CD14-positive monocyte (primary cell): Measurements from ENCODE around the gene SPECC1L. TPM values are rescaled to one million over a fixed set of nuclear protein-coding genes. Genes with fewer than 3 reads are reported as not detected.

ENCODE experiments used
- DNase-seq, 3 donors: peaks; one replicate each; pipeline ENCODE4 v3.0.0-alpha.2; 2011 to 2022
- H2AFZ ChIP-seq: 2 replicates; pipeline ENCODE4 v1.6.0; 2012; ENCODE audit warnings: mild to moderate bottlenecking, low read depth, low read length, inconsistent platforms; ENCODE audit not compliant: insufficient read depth, poor library complexity, severe bottlenecking
- H3K27ac ChIP-seq, 2 donors: 1 replicate in 1 of 2; 2 replicates in 1 of 2; pipeline ENCODE4 v1.5.1; 2012 to 2013; ENCODE audit warnings: low read length in 2 of 2, control low read depth in 1 of 2, inconsistent platforms in 1 of 2, low read depth in 1 of 2, mild to moderate bottlenecking in 1 of 2
- H3K27me3 ChIP-seq, 2 donors: one replicate each; pipeline versions ENCODE4 v1.6.0 to v1.6.1; 2011 to 2013; ENCODE audit warnings: low read length in 2 of 2; ENCODE audit not compliant: control insufficient read depth in 2 of 2, insufficient read depth in 2 of 2
- H3K36me3 ChIP-seq, 2 donors: replicated peaks in 1 of 2; 1 replicate in 1 of 2; 2 replicates in 1 of 2; pipeline versions ENCODE4 v1.5.1 to v1.6.1; 2012 to 2013; ENCODE audit warnings: low read length in 2 of 2, control low read depth in 1 of 2, inconsistent platforms in 1 of 2, mild to moderate bottlenecking in 1 of 2; ENCODE audit not compliant: insufficient read depth in 2 of 2, control insufficient read depth in 1 of 2
- H3K4me1 ChIP-seq, 2 donors: 1 replicate in 1 of 2; 2 replicates in 1 of 2; pipeline versions ENCODE4 v1.5.1 to v1.6.1; 2012 to 2013; ENCODE audit warnings: low read length in 2 of 2, control low read depth in 1 of 2, inconsistent platforms in 1 of 2, mild to moderate bottlenecking in 1 of 2, moderate library complexity in 1 of 2; ENCODE audit not compliant: insufficient read depth in 2 of 2, control insufficient read depth in 1 of 2
- H3K4me2 ChIP-seq: replicated peaks from 2 replicates; pipeline ENCODE3; 2012; ENCODE audit warnings: low read length, moderate library complexity, mild to moderate bottlenecking; ENCODE audit not compliant: poor library complexity, severe bottlenecking; ENCODE audit errors: extremely low read depth
- H3K4me3 ChIP-seq, 3 experiments: fragments of 200-600 bp in 1 of 3; sonication (generic) in 1 of 3; replicated peaks in 1 of 3; 1 replicate in 2 of 3; 2 replicates in 1 of 3; pipeline ENCODE4 v1.5.1; 2011 to 2013; ENCODE audit warnings: low read length in 3 of 3, mild to moderate bottlenecking in 3 of 3, control low read depth in 2 of 3, low read depth in 2 of 3, inconsistent platforms in 1 of 3, moderate library complexity in 1 of 3
- H3K79me2 ChIP-seq: 2 replicates; pipeline ENCODE4 v1.6.0; 2012; ENCODE audit warnings: mild to moderate bottlenecking, control low read depth, inconsistent platforms, low read length, moderate library complexity; ENCODE audit not compliant: insufficient read depth
- H3K9ac ChIP-seq: 2 replicates; pipeline ENCODE4 v1.6.0; 2017; ENCODE audit warnings: low read length, mild to moderate bottlenecking; ENCODE audit not compliant: insufficient read depth, poor library complexity, severe bottlenecking
- H3K9me3 ChIP-seq, 2 donors: replicated peaks in 1 of 2; 1 replicate in 1 of 2; 2 replicates in 1 of 2; pipeline versions ENCODE4 v1.5.1 to v1.6.1; 2012 to 2013; ENCODE audit warnings: low read length in 2 of 2, control low read depth in 1 of 2; ENCODE audit not compliant: control insufficient read depth in 1 of 2, insufficient read depth in 1 of 2
- H4K20me1 ChIP-seq: 2 replicates; pipeline ENCODE4 v1.6.0; 2012; ENCODE audit warnings: mild to moderate bottlenecking, low read length, control low read depth, moderate library complexity; ENCODE audit not compliant: insufficient read depth
- H3K27ac Mint-ChIP-seq, 7 donors: one replicate each; pipeline ENCODE4 v1.8.0; 2020; ENCODE audit warnings: mild to moderate bottlenecking in 7 of 7, mixed read lengths in 7 of 7, moderate library complexity in 6 of 7, inconsistent platforms in 2 of 7
- H3K27me3 Mint-ChIP-seq, 3 donors: one replicate each; pipeline ENCODE4 v1.8.0; 2021 to 2022; ENCODE audit warnings: low read depth in 3 of 3, mild to moderate bottlenecking in 3 of 3, mixed read lengths in 3 of 3, moderate library complexity in 3 of 3, inconsistent platforms in 1 of 3
- H3K36me3 Mint-ChIP-seq, 2 donors: one replicate each; pipeline ENCODE4 v1.8.0; 2020; ENCODE audit warnings: mixed read lengths in 2 of 2, inconsistent platforms in 1 of 2, mild to moderate bottlenecking in 1 of 2
- H3K4me1 Mint-ChIP-seq: one replicate; pipeline ENCODE4 v1.8.0; 2020; ENCODE audit warnings: mild to moderate bottlenecking, mixed read lengths
- H3K4me3 Mint-ChIP-seq, 2 donors: one replicate each; pipeline ENCODE4 v1.8.0; 2020; ENCODE audit warnings: mild to moderate bottlenecking in 2 of 2, mixed read lengths in 2 of 2, moderate library complexity in 1 of 2
- H3K9me3 Mint-ChIP-seq, 7 donors: one replicate each; pipeline ENCODE4 v1.8.0; 2020 to 2022; ENCODE audit warnings: mixed read lengths in 7 of 7, mild to moderate bottlenecking in 6 of 7, moderate library complexity in 6 of 7, inconsistent platforms in 2 of 7
- CTCF ChIP-seq: fragments of 200-600 bp; IDR thresholded peaks from one replicate; pipeline ENCODE4 v1.8.0; 2022; ENCODE audit warnings: antibody characterized with exemption, mild to moderate bottlenecking
- WGBS: methylation state at CpG from one replicate; pipeline ENCODE4 v1.1.5; 2013; ENCODE audit warnings: missing lambda C conversion rate; ENCODE audit not compliant: insufficient coverage; 5-methylcytosine and 5-hydroxymethylcytosine counted together
- intact Hi-C, 2 donors: fragments of 100-400 bp; cut with micrococcal nuclease; formaldehyde crosslinking; loops; one replicate each; pipeline versions ENCODE4 v1.15.0 to v1.15.1; 2023
- polyA plus RNA-seq, 3 donors: library from polyadenylated mRNA; depleted of rRNA in 1 of 3; unstranded in 2 of 3; stranded (reverse) in 1 of 3; fragments of 300-500 nt in 2 of 3; fragments of >200 nt in 1 of 3; fragmentation: Illumina TruSeq in 2 of 3; gene quantifications; 1 replicate in 2 of 3; 2 replicates in 1 of 3; pipeline ENCODE4 v1.2.3, GENCODE V29; 2012 to 2021

SPECC1L gene
- polyA plus RNA-seq, 3 donors, result 2.5 to 7.2 (median 4.9) TPM

DNA sequence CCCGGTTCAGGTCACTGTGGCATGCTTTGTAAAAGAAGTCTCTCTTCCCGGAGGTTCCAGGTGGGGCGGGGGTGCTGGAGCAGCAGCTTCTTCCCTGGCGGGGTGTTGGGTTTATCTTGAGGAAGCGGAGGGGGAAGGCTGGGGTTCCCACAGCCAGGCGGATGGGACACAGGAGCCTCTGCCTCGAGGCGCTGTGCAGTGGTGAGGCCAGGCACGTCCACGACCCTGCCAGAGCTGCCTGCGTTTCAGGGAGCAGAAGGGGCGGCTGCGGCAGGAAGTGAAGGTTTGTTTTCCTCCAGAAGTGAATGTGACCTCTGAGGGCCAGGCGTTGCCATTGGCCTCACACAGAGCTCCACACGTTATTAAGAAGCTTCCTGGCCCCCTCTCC, 136.6 kb downstream of the SPECC1L start:
- Mint-ChIP-seq H3K4me3 (no peak overlapping the region), H3K27ac (peak overlapping the region in 1 of 7 donors; percentile 33), H3K27me3 (peaks cover 0 to 2% (median 2%) of the 10 kb centered on the region in 3 donors), H3K36me3 (peaks cover 48 to 79% of the 10 kb centered on the region in 2 donors), H3K4me1 (peaks cover 27% of the 10 kb centered on the region), H3K9me3 (peaks cover 0 to 3% (median 0%) of the 10 kb centered on the region in 7 donors)
- WGBS, result 29% methylated on average over 15 of the region's 15 CpGs
- no peak overlapping the region for H3K4me2 ChIP-seq
- no peak for TF ChIP-seq CTCF
- H3K27ac ChIP-seq, result no peak overlapping the region
- H3K79me2 ChIP-seq, result no peaks in the 10 kb centered on the region
- DNase-seq, result no peak
- H3K4me1 ChIP-seq, result peaks cover 13% of the 10 kb centered on the region in 2 donors
- no peak overlapping the region for H3K4me3 ChIP-seq
- H4K20me1 ChIP-seq, result peaks cover 16% of the 10 kb centered on the region
- no peak overlapping the region for H3K9ac ChIP-seq
- H2AFZ ChIP-seq, result no peak overlapping the region
- no peaks in the 10 kb centered on the region for H3K27me3 ChIP-seq
- no peaks in the 10 kb centered on the region for H3K9me3 ChIP-seq
- H3K36me3 ChIP-seq, result peaks cover 19 to 49% of the 10 kb centered on the region in 2 donors
- intact Hi-C loops, result no loop called here

- H3K79me2 ChIP-seq, result no peaks in the 10 kb centered on the region
- no peak for TF ChIP-seq CTCF
- H3K27ac ChIP-seq, result no peak overlapping the region
- no peaks in the 10 kb centered on the region for H3K9me3 ChIP-seq
- Mint-ChIP-seq H3K27me3 (peaks cover 0 to 2% (median 2%) of the 10 kb centered on the region in 3 donors), H3K9me3 (peaks cover 0 to 3% (median 0%) of the 10 kb centered on the region in 7 donors), H3K4me3 (no peak overlapping the region), H3K4me1 (peaks cover 21% of the 10 kb centered on the region), H3K36me3 (peaks cover 54 to 85% of the 10 kb centered on the region in 2 donors), H3K27ac (peak overlapping the region in 1 of 7 donors; percentile 63)
- no CpG with 5 or more reads among the region's 4 CpGs for WGBS
- no peak overlapping the region for H3K4me3 ChIP-seq
- H3K4me1 ChIP-seq, result peaks cover 7% of the 10 kb centered on the region in 2 donors
- H4K20me1 ChIP-seq, result peaks cover 16% of the 10 kb centered on the region
- peaks cover 19 to 55% of the 10 kb centered on the region in 2 donors for H3K36me3 ChIP-seq
- H3K27me3 ChIP-seq, result no peaks in the 10 kb centered on the region
- no peak overlapping the region for H3K4me2 ChIP-seq
- intact Hi-C loops, result no loop called here
- DNase-seq, result no peak
- no peak overlapping the region for H3K9ac ChIP-seq
- H2AFZ ChIP-seq, result no peak overlapping the region
Observed at GRCh38 chr22:24407884-24408283, 137.3 kb downstream of the SPECC1L start.
